NCI-H526 (cell line): ENCODE data around the gene SBF2.
A peak's percentile ranks its signal among the peaks of the same experiment; 100 is the strongest.

Experiments used
- DNase-seq, 2 experiments: peaks; one replicate each; lab custom pipeline; 2025; lab: John Stamatoyannopoulos, UW

The SBF2 gene

DNA sequence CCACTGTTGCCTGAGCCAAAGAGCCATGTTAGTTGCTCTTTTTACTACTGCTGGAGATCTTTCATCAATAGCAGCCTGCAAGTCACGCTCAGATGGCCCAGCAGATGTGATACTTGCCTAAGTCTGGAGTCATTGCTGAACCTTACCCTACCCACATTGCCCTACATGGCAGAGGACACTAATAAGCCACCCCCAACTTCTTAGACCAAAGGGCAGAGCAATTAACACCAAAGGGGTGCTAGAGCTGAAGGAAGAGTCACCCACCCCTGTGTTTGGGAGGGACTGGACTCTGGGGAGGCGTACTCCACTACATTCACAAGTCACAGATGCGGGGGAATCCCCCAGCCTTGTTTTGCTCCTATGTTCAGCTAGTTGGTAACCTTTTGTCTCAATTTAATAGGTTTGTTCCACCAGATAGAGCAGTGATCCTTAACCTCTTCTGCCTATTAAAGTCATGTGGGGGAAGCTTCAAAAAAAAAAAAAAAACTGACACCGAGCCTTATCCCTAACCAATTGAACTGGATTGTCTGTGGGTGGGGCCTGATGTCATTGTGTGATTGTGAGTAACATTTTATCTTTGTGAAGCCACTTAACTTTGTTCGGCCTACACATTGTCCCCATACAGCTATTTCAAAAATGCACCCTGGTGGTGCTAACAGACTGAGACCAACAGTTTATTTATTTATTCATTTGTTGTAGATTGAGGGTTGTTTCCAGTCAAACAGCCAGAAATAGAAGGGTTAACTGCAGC, 23.9 kb upstream of the SBF2 start:
- no peak for DNase-seq

DNA sequence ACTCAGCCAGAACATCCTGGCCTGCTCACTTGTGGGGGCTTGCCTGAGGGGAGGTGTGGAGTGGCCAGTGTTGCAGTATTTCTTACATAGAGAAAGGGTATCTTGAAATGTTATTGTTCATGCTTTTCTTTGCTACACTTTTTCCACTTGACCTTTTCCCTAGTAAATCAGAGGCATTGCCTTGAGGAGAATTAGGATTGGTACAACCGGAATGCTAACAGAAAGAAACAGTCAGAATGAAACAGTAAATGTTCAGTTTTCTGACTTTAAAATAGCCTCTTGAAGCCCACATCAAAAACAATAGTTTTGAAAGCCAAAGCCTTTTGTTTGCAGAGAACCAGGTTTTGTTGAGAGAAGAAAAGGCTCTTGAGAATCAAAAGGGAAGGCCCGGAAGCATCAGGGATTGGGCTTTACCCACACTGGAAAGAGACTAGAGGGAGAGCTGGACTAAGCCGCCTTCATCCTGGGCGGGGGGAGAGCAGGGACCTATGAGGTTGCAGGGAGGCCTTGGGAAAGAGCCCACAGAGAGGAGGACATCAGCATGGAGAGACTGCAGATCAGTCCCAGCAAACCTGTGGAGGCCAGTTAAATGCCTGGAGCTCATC, 23.2 kb upstream of the SBF2 start:
- no peak for DNase-seq

DNA sequence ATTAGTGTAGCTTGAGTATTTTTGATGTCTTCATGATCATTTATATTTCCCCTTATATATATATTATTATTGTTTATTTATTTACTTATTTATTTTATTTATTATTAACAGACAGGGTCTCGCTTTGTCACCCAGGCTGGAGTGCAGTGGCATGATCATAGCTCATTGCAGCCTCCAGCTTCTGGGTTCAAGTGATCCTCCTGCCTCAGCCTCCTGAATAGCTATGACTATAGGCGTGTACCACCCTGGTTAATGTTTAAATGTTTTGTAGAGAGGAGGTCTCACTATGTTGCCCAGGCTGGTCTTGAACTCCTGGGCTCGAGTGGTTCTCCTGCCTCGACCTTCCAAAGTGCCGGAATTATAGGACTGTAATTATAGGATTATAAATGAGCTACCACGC, 21.1 kb upstream of the SBF2 start:
- DNase-seq = no peak

DNA sequence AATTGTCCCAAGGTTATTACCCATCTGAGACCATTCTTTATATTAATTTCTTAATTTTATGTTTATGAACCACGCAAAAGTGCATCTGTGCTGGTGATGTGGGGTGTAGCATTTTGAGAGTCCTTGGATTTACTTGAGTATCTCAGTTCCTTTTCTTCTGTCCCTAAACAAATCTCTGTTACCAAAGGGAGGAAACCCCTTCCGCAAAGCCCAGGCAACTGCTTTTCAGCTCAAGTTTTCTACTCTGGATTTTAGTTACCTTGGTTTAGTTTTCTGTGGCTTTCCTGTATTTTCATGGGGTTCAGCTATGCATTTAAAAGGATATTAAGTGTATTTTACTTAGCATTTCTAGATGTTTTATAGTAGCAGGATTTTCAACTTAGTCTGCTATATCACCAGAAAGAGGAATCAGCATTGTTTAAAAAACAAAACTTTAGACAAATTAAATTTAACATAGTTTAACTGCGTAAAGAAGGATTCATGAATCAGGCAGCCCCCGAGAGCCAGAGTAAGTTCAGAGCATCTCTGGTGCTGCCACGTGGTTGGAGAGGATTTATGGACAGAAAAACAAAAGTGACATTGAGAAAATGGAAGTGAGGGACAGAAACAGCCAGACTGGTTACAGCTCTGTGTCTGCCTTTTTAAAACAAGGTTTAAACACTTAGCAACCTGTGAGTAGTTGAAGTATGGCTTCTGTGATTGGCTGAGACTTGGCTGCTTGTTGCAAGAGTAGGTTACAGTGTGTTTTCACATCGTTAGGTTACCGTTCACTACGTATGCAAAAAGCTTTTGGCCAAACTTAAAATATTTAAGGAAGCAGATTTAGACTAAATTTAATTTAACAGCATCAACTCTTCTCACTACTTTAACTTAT, 20.4 kb upstream of the SBF2 start:
- peak; percentile 76 to 78 for DNase-seq

DNA sequence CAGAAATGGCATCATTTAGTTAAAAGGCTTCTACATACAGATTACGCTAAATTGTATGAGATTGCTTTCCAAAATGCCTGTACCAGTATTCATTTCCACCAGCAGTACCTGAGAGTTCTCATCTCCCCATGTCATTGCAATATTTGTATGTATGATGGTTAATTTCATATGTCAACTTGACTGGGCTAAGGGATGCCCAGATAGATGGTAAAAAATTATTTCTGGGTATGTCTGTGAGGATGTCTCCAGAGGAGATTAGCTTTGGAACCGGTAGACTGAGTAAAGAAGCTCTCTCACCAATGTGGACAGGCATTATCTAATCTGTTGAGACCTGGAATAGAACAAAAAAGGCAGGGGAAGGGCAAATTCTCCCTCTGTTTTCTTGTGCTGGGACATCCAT, 17.8 kb upstream of the SBF2 start:
- DNase-seq = no peak

DNA sequence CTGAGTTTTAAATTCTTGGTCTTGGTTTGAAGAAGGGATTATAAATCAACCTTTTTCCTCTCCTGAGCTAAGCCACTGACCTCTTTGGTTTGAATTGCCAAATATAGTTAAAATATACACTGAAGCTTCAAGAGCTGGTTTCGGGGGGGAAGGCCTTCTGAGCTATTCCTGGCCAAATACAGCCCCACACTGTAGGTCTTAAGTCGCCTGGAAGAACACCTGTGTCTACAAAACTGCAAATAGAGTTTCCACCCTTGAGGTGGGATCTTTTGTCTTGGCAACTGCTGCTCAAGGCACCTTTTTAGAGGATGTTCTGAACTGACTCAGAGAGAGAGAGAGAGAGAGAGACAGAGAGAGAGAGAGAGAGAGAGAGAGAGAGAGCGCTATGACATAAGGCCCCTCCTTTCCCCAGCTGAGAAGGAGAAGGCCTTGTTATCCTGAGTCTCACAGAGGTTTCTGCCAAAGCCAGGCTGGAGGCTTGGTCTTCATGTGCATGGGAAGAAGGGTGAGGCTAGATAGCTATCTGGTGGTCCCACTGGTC, 16.4 kb upstream of the SBF2 start:
- no peak for DNase-seq

DNA sequence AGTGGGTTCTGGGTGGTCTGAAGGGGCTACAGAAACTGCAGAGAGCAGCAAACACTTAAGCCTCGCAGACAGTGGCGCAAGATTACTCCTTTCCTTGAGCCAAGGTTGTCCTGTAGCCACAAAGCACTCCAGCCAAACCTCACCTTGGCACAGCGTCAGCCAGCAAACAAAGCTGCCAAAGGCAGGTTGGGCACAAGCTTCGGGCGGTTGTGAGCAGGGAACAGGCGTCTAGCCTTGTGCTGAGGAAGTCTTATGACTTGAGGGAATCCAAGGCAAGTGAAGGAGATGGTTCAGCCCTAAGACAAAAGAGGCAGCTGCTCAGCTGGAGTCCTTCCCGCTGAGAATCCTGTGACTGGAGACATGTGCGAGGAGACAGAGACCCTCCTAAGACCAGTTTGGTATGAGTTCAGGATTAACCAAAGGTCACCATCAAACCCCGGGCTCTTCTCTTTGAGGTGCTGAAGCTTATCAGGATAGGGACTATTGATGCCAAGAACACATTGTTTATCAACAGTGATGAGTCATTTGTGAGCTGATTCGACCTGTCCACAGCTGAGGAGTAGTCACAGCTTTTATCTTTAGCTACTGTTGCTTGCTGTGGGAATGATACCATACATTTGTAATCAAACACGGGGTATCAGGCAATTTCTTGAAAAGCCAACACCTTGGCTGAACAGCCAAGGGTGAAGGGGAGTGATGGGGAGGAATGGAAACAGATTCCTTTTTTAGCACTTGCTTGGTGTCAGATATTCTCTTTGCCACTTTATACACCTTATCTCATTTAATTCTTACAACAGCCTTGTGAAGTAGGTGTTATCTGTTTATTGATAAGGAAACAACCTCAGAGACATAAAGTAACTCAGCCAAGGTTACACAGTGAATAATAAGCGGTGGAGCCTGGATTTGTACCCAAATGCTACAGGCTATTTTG, 15.4 kb upstream of the SBF2 start:
- DNase-seq = no peak

DNA sequence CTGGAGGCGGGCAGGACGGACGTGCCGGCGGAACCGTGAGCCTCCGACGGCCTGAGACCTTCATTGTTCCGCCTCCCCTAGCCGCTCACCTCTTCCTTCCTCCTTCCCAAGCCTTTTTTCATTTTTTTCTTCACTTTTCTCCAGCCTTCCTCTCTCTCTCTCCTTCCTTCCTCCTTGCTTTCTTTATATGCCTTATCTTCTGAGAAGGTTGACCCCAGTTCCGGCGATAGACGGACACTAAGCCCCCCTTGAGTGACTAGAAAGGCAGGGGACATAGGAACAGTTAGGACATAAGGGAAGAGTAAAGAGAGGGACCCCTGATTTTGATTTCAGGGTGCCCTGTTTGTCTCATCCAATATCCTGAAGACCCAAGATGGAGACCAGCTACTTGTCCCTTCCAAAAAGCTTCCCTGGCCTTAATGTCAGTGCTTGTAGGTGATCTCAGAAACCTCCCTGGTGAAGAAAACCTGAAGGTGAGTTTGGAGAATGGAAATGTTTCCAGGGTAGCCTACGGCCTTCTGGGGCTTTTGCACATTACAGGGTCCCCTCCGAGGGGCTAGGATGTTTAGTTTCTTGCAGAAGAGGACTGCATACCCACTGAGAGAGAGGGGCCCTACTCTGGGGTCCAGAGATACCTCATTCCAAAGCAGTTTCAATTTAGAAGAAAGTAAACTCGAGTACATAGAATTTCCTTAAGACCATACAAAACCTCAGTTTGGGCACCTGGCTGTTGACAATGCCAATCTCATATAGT, 14.4 kb upstream of the SBF2 start:
- no peak for DNase-seq

DNA sequence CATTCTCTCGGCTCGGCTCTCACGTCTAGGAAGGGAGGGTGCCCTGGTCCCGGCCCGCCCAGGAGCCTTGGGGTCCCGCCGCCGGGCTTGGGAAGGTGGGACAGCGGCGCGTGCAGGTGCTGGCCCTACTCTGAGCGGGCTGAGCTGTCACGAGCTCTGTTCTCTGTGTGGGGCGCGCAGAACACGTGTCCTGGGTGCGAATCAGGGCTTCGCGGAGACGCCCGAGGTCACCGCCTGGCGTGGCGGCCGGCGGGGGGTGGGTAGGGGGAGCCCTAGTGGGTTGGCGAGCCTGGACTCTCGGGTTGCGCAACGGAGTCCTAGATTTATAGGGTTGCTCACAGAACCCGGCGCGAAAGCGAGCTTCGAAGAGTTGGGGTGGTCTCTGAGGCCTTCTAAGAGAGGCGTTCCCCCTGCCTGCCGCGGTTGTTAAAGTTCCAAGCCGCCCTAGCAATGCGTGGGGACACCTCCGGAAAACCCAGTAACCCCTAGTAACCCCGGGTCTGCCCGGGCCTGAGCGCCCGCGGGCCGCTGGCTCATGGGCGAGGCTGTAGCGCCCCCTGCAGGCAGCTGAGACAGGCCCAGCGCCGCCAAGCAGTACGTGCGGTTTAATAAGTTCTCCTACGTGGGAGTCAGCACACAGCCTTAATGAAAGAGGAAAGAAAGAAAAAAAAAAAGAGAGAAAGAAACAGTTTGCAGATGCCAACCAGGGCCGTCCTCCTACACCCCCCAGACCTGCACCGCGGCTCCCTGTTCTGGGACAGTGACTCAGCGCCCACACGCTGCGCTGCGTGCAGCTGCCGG, 13.6 kb upstream of the SBF2 start:
- peak; percentile 45 to 91 for DNase-seq

DNA sequence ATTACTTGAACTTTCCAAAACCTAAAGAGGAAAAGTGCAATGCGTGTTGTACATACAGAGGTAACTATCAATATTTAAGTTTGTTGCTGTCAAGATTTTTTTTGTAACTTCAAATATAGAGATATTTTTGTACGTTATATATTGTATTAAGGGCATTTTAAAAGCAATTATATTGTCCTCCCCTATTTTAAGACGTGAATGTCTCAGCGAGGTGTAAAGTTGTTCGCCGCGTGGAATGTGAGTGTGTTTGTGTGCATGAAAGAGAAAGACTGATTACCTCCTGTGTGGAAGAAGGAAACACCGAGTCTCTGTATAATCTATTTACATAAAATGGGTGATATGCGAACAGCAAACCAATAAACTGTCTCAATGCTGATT, 13.0 kb upstream of the SBF2 start:
- DNase-seq = peak in 1 of 2 experiments; percentile 41

DNA sequence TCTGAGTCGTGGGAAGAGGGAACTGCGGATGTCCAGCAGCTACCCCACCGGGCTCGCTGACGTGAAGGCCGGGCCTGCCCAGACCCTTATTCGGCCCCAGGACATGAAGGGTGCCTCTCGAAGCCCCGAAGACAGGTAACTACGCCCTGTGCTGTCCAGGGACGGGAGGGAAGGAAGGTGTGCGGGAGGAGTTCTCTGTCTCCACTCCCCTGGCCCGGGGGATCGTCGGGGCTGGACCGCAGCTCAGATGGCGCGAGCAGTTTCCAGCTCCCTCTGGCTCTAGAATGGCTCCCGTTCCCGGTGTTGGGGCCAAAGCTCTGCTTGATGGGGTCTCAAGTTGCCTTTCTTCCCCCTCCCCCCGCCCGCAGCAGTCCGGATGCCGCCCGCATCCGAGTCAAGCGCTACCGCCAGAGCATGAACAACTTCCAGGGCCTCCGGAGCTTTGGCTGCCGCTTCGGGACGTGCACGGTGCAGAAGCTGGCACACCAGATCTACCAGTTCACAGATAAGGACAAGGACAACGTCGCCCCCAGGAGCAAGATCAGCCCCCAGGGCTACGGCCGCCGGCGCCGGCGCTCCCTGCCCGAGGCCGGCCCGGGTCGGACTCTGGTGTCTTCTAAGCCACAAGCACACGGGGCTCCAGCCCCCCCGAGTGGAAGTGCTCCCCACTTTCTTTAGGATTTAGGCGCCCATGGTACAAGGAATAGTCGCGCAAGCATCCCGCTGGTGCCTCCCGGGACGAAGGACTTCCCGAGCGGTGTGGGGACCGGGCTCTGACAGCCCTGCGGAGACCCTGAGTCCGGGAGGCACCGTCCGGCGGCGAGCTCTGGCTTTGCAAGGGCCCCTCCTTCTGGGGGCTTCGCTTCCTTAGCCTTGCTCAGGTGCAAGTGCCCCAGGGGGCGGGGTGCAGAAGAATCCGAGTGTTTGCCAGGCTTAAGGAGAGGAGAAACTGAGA, 12.2 kb upstream of the SBF2 start:
- peak; percentile 48 to 73 for DNase-seq

DNA sequence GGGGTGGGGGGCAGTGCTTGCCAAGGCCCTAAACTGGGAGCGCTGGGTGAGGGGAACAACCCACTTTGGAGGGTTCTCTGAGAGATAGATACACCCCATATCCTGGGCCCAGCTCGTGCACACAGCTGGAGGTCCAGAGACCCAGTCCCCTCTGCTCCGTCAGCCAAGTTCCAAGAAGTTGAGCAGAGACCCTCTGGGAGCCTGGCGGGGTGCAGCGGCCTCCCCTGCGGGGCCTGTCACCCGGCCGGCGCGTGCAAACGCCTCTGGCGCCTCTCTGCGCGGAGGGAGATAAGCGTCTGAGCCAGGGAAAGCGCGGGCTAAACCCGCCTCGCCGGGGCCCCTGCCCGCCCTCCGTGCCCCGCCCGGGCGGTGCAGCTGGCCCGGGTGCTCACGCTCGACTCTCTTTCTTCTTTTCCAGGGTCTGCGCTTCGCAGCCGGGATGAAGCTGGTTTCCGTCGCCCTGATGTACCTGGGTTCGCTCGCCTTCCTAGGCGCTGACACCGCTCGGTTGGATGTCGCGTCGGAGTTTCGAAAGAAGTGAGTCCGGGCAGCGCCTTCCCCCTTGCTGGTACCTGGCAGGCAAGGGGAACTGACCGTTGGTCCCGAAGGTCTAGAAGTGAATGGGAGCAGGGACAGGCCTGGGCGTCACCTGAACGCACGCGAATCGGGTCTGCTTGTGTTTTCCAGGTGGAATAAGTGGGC, 11.4 kb upstream of the SBF2 start:
- DNase-seq = peak; percentile 62 to 85

DNA sequence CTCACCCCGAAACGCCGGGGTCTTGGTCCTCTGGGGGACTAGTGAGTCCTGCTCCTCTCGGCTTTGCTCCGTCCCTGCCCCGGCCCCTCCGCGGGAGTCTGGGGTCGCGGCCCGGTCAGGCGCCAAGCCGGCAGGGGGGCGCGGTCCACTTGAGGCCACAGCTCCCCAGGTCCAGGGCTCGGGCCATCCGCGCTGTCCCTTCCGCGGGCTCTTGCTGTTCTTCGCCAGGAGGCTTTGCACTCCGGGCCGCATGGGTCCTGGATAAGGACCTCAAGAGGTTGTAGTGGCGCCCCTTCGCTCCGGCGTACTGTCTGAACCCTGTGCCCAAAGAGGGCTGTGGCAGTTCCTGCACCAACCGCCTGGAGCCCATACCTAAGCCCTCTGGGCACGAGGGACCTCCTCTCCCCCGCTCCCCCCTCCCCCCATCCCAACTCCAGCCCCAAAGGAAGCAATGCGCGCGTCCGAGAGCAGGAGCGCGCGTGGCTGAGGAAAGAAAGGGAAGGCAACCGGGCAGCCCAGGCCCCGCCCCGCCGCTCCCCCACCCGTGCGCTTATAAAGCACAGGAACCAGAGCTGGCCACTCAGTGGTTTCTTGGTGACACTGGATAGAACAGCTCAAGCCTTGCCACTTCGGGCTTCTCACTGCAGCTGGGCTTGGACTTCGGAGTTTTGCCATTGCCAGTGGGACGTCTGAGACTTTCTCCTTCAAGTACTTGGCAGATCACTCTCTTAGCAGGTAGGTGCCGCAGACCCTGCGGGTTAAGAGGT, 10.7 kb upstream of the SBF2 start, which contains the start of gene ADM:
Gene ADM, plus strand, starts transcription at position 579 of the 767 bp plus-strand sequence. CDS start 628 bp downstream, outside the sequence.
- peak; percentile 90 to 94 for DNase-seq

DNA sequence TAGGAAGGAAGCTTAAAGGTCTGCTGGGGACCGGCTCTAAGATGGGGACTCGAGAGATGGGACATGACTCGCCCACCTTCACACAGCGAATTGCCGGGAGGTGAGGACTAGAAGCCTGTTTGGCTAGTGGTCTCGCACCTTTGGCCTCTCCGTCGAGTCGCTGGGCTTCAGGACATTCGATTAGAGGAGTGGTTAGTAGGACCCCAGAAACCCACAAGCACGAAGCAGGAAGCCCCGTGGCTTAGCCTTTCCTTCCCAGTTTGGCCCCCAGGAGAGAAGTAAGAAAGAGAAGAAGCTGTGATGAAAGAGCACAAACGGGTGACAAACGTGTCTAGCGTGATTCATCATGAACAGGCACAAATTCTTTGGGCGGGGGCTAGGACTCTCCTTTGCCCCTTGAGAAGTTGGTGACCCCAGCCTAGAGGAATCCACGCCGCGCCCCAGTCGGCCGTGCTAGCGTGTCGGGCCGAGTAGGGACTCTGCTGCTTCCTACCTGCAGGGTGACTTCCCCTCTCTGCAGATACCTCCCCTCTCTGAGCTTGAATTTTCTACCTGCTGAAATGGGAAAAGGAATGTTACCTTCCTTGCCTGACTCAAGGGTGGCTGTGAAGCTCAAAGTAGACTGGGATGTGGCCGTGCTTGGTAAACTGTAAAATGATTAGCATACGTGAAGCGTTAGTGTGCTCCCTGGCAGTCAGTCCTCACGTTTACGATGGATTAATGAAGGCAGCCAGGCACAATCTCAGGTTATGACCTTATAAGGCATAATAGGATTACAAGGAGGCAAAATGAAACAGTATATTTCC, 9.7 kb upstream of the SBF2 start:
- DNase-seq = peak; percentile 63 to 80

DNA sequence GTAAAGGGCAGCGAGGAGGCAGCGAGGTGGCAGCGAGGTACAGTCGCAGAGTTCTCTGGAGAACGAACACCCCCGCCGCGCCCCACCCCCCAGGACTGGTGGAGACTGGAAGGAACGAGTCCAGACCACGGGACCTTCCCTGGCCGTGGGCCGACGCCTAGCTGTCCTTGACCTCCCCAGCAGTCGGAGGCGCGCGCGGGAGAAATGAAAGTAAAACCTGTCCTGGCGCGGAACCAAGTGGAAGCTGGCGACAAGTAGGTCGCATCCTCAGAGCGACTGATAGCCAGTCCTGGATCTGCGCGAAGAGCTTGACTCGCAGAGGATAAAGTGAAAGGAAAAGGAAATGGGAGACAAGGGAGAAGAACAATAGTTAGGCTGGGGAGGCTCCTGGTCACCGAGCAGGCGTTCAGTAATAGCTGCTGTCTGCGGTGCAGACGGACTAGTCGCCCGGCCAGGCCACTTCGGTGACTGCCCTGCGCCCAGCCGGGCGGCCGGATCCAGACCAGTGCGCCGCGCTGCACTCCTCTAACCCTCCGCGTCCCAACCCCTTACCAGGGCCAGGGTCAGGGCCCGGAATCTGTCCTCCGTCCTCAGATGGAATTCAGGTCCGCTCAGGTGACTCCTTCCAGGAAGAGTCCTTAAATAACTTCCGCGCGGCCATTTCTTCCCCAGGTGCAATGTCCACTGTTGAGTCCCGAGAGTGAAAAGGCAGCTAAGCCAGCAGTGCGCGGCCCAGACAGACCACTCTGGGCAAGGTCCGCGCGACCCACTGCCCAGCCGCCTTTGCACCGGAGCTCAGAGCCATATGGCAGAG, 8.9 kb upstream of the SBF2 start:
- DNase-seq = peak; percentile 69 to 86
